HG03066 (cell line): ENCODE data around the gene CACNA1E.

ENCODE experiments used
- ATAC-seq: cut with Tn5 transposase; IDR thresholded peaks from one replicate; pipeline ENCODE4 v1.9.1; 2021; ENCODE audit warnings: low read depth; ENCODE audit not compliant: unreplicated experiment

The CACNA1E gene

GRCh38 chr1:181626279-181626938 lies 143.1 kb downstream of the CACNA1E start:
- no peak for ATAC-seq

- ATAC-seq = no peak
Observed at GRCh38 chr1:181630398-181630797, 147.1 kb downstream of the CACNA1E start.

GRCh38 chr1:181630838-181631237 lies 147.5 kb downstream of the CACNA1E start:
- no peak for ATAC-seq

- ATAC-seq = no peak
Observed at GRCh38 chr1:181632492-181632891, 149.2 kb downstream of the CACNA1E start.

- ATAC-seq = no peak
Observed at GRCh38 chr1:181632960-181633359, 149.6 kb downstream of the CACNA1E start.

GRCh38 chr1:181635110-181635509 lies 151.8 kb downstream of the CACNA1E start:
- ATAC-seq = no peak

GRCh38 chr1:181637998-181638397 lies 154.7 kb downstream of the CACNA1E start:
- no peak for ATAC-seq

- ATAC-seq = no peak
Observed at GRCh38 chr1:181640956-181641355, 157.6 kb downstream of the CACNA1E start.

- no peak for ATAC-seq
Observed at GRCh38 chr1:181643631-181644030, 160.3 kb downstream of the CACNA1E start.

- no peak for ATAC-seq
Observed at GRCh38 chr1:181645171-181645570, 161.9 kb downstream of the CACNA1E start.

GRCh38 chr1:181646710-181647109 lies 163.4 kb downstream of the CACNA1E start:
- no peak for ATAC-seq

- no peak for ATAC-seq
Observed at GRCh38 chr1:181647314-181648035, 164.2 kb downstream of the CACNA1E start.

GRCh38 chr1:181651276-181651675 lies 168.0 kb downstream of the CACNA1E start:
- no peak for ATAC-seq

- ATAC-seq = no peak
Observed at GRCh38 chr1:181655756-181656155, 172.4 kb downstream of the CACNA1E start.

GRCh38 chr1:181656491-181656890 lies 173.2 kb downstream of the CACNA1E start:
- ATAC-seq = no peak

GRCh38 chr1:181658581-181658980 lies 175.3 kb downstream of the CACNA1E start:
- ATAC-seq = no peak

- ATAC-seq = no peak
Observed at GRCh38 chr1:181659321-181659957, 176.1 kb downstream of the CACNA1E start.

- ATAC-seq = no peak
Observed at GRCh38 chr1:181660621-181661020, 177.3 kb downstream of the CACNA1E start.

GRCh38 chr1:181661569-181661968 lies 178.3 kb downstream of the CACNA1E start:
- no peak for ATAC-seq

- ATAC-seq = no peak
Observed at GRCh38 chr1:181662606-181663005, 179.3 kb downstream of the CACNA1E start.

GRCh38 chr1:181664543-181664942 lies 181.2 kb downstream of the CACNA1E start:
- ATAC-seq = no peak

GRCh38 chr1:181669246-181669645 lies 185.9 kb downstream of the CACNA1E start:
- ATAC-seq = no peak
